ENCODE results near the gene JAGN1.
"Not testable (repeated sequence)": the region's sequence is repeated elsewhere in the genome, so short reads cannot be mapped to it uniquely, and the experiment has no call there.

JAGN1 gene

GRCh38 chr3:9867106-9867505, 23.3 kb upstream of the JAGN1 start:
- DNase-seq = no peak

- no peak for DNase-seq
Observed at GRCh38 chr3:9869955-9870354, 20.5 kb upstream of the JAGN1 start.

- DNase-seq = no peak
Observed at GRCh38 chr3:9870978-9871377, 19.4 kb upstream of the JAGN1 start.

GRCh38 chr3:9872067-9872466, 18.3 kb upstream of the JAGN1 start:
- DNase-seq = not testable (repeated sequence)

- DNase-seq = no peak
Observed at GRCh38 chr3:9875448-9875847, 15.0 kb upstream of the JAGN1 start.

- not testable (repeated sequence) for DNase-seq
Observed at GRCh38 chr3:9876255-9876654, 14.2 kb upstream of the JAGN1 start.

GRCh38 chr3:9876991-9877390, 13.4 kb upstream of the JAGN1 start:
- no peak for DNase-seq

- DNase-seq = no peak
Observed at GRCh38 chr3:9878700-9879099, 11.7 kb upstream of the JAGN1 start.

- no peak for DNase-seq
Observed at GRCh38 chr3:9879830-9880549, 10.4 kb upstream of the JAGN1 start, which contains the start of gene CIDEC. Gene CIDEC (minus strand): TSS chr3:9880253. CDS start chr3:9878486, 1,767 bp downstream.

GRCh38 chr3:9881441-9881840, 9.0 kb upstream of the JAGN1 start:
- DNase-seq = no peak

- no peak for DNase-seq
Observed at GRCh38 chr3:9883706-9884554, 6.5 kb upstream of the JAGN1 start.

- DNase-seq = no peak
Observed at GRCh38 chr3:9884555-9885165, 5.8 kb upstream of the JAGN1 start.

GRCh38 chr3:9886328-9886727, 4.1 kb upstream of the JAGN1 start:
- DNase-seq = no peak

GRCh38 chr3:9887480-9887879, 2.9 kb upstream of the JAGN1 start:
- no peak for DNase-seq

- no peak for DNase-seq
Observed at GRCh38 chr3:9888540-9888939, 1.9 kb upstream of the JAGN1 start.

- DNase-seq = no peak
Observed at GRCh38 chr3:9889405-9889804, 1.0 kb upstream of the JAGN1 start.

GRCh38 chr3:9891072-9891622, 737 bp downstream of the JAGN1 start:
- DNase-seq = no peak

GRCh38 chr3:9893739-9894138, 3.3 kb downstream of the JAGN1 start:
- no peak for DNase-seq

GRCh38 chr3:9895715-9896114, 5.3 kb downstream of the JAGN1 start:
- not testable (repeated sequence) for DNase-seq

GRCh38 chr3:9896755-9897407, 6.5 kb downstream of the JAGN1 start:
- not testable (repeated sequence) for DNase-seq

- no peak for DNase-seq
Observed at GRCh38 chr3:9897408-9898372, 7.3 kb downstream of the JAGN1 start.
